PC-9 (cell line): ENCODE measurements around the gene CCDC93. TPM values are rescaled to one million over a fixed set of nuclear protein-coding genes. Genes with fewer than 3 reads are reported as not detected.
A peak's percentile ranks its signal among the peaks of the same experiment; 100 is the strongest.

Experiments used
- BruUV-seq: library from RNA; stranded (reverse); fragments of 400-500 nt; replicated peaks from 2 replicates; lab custom pipeline; 2021; lab: Mats Ljungman, UMichigan
- CTCF ChIA-PET: fragments of 300-600 bp; sonication (Branson Sonifier 250); formaldehyde crosslinking; loops from one replicate; lab custom pipeline; 2022; ENCODE audit warnings: antibody characterized with exemption; lab: Charles Lee
- POLR2A ChIA-PET: fragments of 300-600 bp; sonication (Branson Sonifier 250); formaldehyde crosslinking; loops from one replicate; lab custom pipeline; 2022; ENCODE audit warnings: antibody characterized with exemption; ENCODE audit not compliant: unreplicated experiment; lab: Charles Lee
- DNase-seq, 2 experiments: peaks; one replicate each; pipeline versions ENCODE4 v3.0.0 to v3.0.0-alpha.2; 2015 to 2022; ENCODE audit warnings: mixed read lengths in 1 of 2
- H2AFZ ChIP-seq: fragments of 200-600 bp; sonication (generic); 2 replicates; pipeline ENCODE4 v1.8.1; 2017; ENCODE audit warnings: antibody characterized with exemption
- H3F3A ChIP-seq: fragments of 200-600 bp; sonication (generic); 2 replicates; pipeline ENCODE4 v1.8.1; 2017; ENCODE audit warnings: antibody characterized with exemption, mild to moderate bottlenecking, low read depth; ENCODE audit not compliant: insufficient read depth
- H3K27ac ChIP-seq: fragments of 200-600 bp; sonication (generic); 2 replicates; pipeline ENCODE4 v1.6.1; 2016; ENCODE audit warnings: mixed run types
- H3K27me3 ChIP-seq: fragments of 200-600 bp; sonication (generic); 2 replicates; pipeline ENCODE4 v1.6.1; 2016; ENCODE audit warnings: low read depth, mixed run types; ENCODE audit not compliant: insufficient read depth
- H3K36me3 ChIP-seq: fragments of 200-600 bp; sonication (generic); 2 replicates; pipeline ENCODE4 v1.6.1; 2016; ENCODE audit warnings: low read depth, mixed run types
- H3K4me1 ChIP-seq: fragments of 200-600 bp; sonication (generic); replicated peaks from 2 replicates; pipeline ENCODE4 v1.6.1; 2016; ENCODE audit warnings: mixed run types; ENCODE audit not compliant: insufficient read depth
- H3K4me2 ChIP-seq: fragments of 200-600 bp; sonication (generic); 2 replicates; pipeline ENCODE4 v1.6.1; 2017; ENCODE audit warnings: mixed run types
- H3K4me3 ChIP-seq: fragments of 200-600 bp; sonication (generic); 2 replicates; pipeline ENCODE4 v1.6.1; 2016; ENCODE audit warnings: mixed run types
- H3K79me2 ChIP-seq: fragments of 200-600 bp; sonication (generic); 2 replicates; pipeline ENCODE4 v1.6.1; 2017; ENCODE audit warnings: low read depth, mixed run types
- H3K9me2 ChIP-seq: fragments of 200-600 bp; sonication (generic); 2 replicates; pipeline ENCODE4 v1.8.1; 2017; ENCODE audit warnings: mild to moderate bottlenecking; ENCODE audit not compliant: insufficient read depth
- H3K9me3 ChIP-seq: fragments of 200-600 bp; sonication (generic); 2 replicates; pipeline ENCODE4 v1.8.1; 2016; ENCODE audit warnings: low read depth; ENCODE audit not compliant: insufficient read depth
- H4K20me1 ChIP-seq: fragments of 200-600 bp; sonication (generic); 2 replicates; pipeline ENCODE4 v1.8.1; 2017; ENCODE audit not compliant: insufficient read depth
- CTCF ChIP-seq: fragments of 200-600 bp; sonication (generic); conservative IDR thresholded peaks from 2 replicates; pipeline ENCODE4 v1.6.1; 2017; ENCODE audit warnings: mixed run types, antibody characterized with exemption, mild to moderate bottlenecking, moderate library complexity
- EZH2 ChIP-seq: fragments of 200-600 bp; sonication (generic); IDR thresholded peaks from 2 replicates; pipeline ENCODE4 v1.8.0; 2017; ENCODE audit warnings: antibody characterized with exemption, low read depth
- intact Hi-C: fragments of 100-400 bp; cut with micrococcal nuclease; formaldehyde crosslinking; loops from one replicate; pipeline ENCODE4 v1.10.0; 2022; ENCODE audit not compliant: unreplicated experiment
- total RNA-seq: library from RNA; stranded (reverse); gene quantifications from 2 replicates; pipeline ENCODE4 v1.2.3, GENCODE V29; 2021

Gene CCDC93
- total RNA-seq, 1 experiment from 2014 or later = 31.3 TPM

GRCh38 chr2:118014492-118014824 lies 588 bp upstream of the CCDC93 start:
- POLR2A ChIA-PET = interaction anchor here (0.6 to 0.7 kb wide), 3 partner anchors 64 to 424 kb away, joined by 3 to 4 read pairs (median 3); no protein-coding TSS in a partner anchor

GRCh38 chr2:118013221-118013723 lies 598 bp downstream of the CCDC93 start:
- ChIA-PET CTCF (no interaction called here), POLR2A (interaction anchor here (0.7 kb wide), 1 partner anchor 8 kb away, joined by 4 read pairs; no protein-coding TSS in a partner anchor)
- intact Hi-C loops = no loop called here
- peak in 1 of 2 experiments; percentile 56 for DNase-seq
- Histone ChIP-seq H3K4me2 (peak overlapping the region; percentile 93), H3K4me3 (peak overlapping the region; percentile 88), H3K4me1 (peaks cover 23% of the 10 kb centered on the region), H3K79me2 (peaks cover 52% of the 10 kb centered on the region), H3K9me3 (no peaks in the 10 kb centered on the region), H3K36me3 (0 out of 2 replicates have a peak, but pooled peaks cover 11% of the 10 kb centered on the region), H3K27ac (peak overlapping the region; percentile 50), H3F3A (no peaks in the 10 kb centered on the region; the same call in 1 of the 2 replicates), H3K27me3 (no peaks in the 10 kb centered on the region), H2AFZ (peak overlapping the region; percentile 99), H3K9me2 (no peaks in the 10 kb centered on the region; the same call in 1 of the 2 replicates), H4K20me1 (peaks cover 49% of the 10 kb centered on the region)
- TF ChIP-seq EZH2 = no peak
- TF ChIP-seq CTCF = peak; percentile 44; the same call in 1 of the 2 replicates
- BruUV-seq = no TSS peak

More at GRCh38 chr2:118014492-118014824, 588 bp upstream of the CCDC93 start:
- peaks cover 23% of the 10 kb centered on the region for H3K4me1 ChIP-seq
- H3K79me2 ChIP-seq = peaks cover 42% of the 10 kb centered on the region
- H3K4me2 ChIP-seq = peak overlapping the region; percentile 93
- TSS peak; percentile 85 for BruUV-seq
- intact Hi-C loops = no loop called here
- no peak for TF ChIP-seq CTCF
- TF ChIP-seq EZH2 = no peak
- H3K4me3 ChIP-seq = peak overlapping the region; percentile 88
- H3K9me3 ChIP-seq = no peaks in the 10 kb centered on the region
- H3K36me3 ChIP-seq = 0 out of 2 replicates have a peak, but pooled peaks cover 6% of the 10 kb centered on the region
- H3K27ac ChIP-seq = no peak overlapping the region
- no peak for DNase-seq
- no peaks in the 10 kb centered on the region for H3K27me3 ChIP-seq
- H3K9me2 ChIP-seq = no peaks in the 10 kb centered on the region; the same call in 1 of the 2 replicates
- CTCF ChIA-PET = interaction anchor here (0.9 kb wide), 1 partner anchor 11 kb away, joined by 4 read pairs; no protein-coding TSS in a partner anchor
- H2AFZ ChIP-seq = peak overlapping the region; percentile 99
- peaks cover 37% of the 10 kb centered on the region for H4K20me1 ChIP-seq
- H3F3A ChIP-seq = no peaks in the 10 kb centered on the region; the same call in 1 of the 2 replicates

GRCh38 chr2:118012778-118013177 lies 1.1 kb downstream of the CCDC93 start:
- no peaks in the 10 kb centered on the region for H3K9me3 ChIP-seq
- no peaks in the 10 kb centered on the region; the same call in 1 of the 2 replicates for H3F3A ChIP-seq
- H3K27me3 ChIP-seq = no peaks in the 10 kb centered on the region
- no peak overlapping the region for H3K27ac ChIP-seq
- H3K36me3 ChIP-seq = 0 out of 2 replicates have a peak, but pooled peaks cover 16% of the 10 kb centered on the region
- no TSS peak for BruUV-seq
- no peak for DNase-seq
- intact Hi-C loops = no loop called here
- peaks cover 52% of the 10 kb centered on the region for H3K79me2 ChIP-seq
- ChIA-PET POLR2A (no interaction called here), CTCF (interaction anchor here (1.3 kb wide), 1 partner anchor 10 kb away, joined by 3 read pairs; no protein-coding TSS in a partner anchor)
- peak overlapping the region; percentile 99 for H2AFZ ChIP-seq
- peaks cover 51% of the 10 kb centered on the region for H4K20me1 ChIP-seq
- TF ChIP-seq EZH2 = no peak
- TF ChIP-seq CTCF = no peak
- peak overlapping the region; percentile 93 for H3K4me2 ChIP-seq
- H3K4me1 ChIP-seq = peaks cover 23% of the 10 kb centered on the region
- H3K4me3 ChIP-seq = peak overlapping the region; percentile 88
- H3K9me2 ChIP-seq = no peaks in the 10 kb centered on the region
